Panc1 (cell line): Measurements from ENCODE around the gene KCNH6.

Experiments
- POLR2AphosphoS5 ChIP-seq: IDR thresholded peaks from 2 replicates; pipeline ENCODE4 v1.6.1; 2012; ENCODE audit warnings: mild to moderate bottlenecking, low read depth, low read length, moderate library complexity
- SIN3A ChIP-seq: IDR thresholded peaks from 2 replicates; pipeline ENCODE4 v1.6.1; 2012; ENCODE audit warnings: low read depth, mild to moderate bottlenecking, low read length, moderate library complexity, borderline replicate concordance; ENCODE audit not compliant: insufficient read depth
- TCF7L2 ChIP-seq: IDR thresholded peaks from 2 replicates; pipeline ENCODE4 v1.6.1; 2011; ENCODE audit warnings: mild to moderate bottlenecking, low read depth, low read length, inconsistent platforms
- TF ChIP-seq, protein P1 (sequence below): fragments of 450-650 bp; IDR thresholded peaks from 2 replicates; pipeline ENCODE4 v1.5.1; 2017; ENCODE audit warnings: mild to moderate bottlenecking
- TF ChIP-seq, protein P2 (sequence below), 2 experiments: IDR thresholded peaks; 2 replicates each; pipeline ENCODE4 v1.6.1; 2011 to 2012; ENCODE audit warnings: low read depth in 2 of 2, control low read depth in 1 of 2, low read length in 1 of 2, mild to moderate bottlenecking in 1 of 2, moderate library complexity in 1 of 2; ENCODE audit not compliant: insufficient read depth in 1 of 2

DNA sequence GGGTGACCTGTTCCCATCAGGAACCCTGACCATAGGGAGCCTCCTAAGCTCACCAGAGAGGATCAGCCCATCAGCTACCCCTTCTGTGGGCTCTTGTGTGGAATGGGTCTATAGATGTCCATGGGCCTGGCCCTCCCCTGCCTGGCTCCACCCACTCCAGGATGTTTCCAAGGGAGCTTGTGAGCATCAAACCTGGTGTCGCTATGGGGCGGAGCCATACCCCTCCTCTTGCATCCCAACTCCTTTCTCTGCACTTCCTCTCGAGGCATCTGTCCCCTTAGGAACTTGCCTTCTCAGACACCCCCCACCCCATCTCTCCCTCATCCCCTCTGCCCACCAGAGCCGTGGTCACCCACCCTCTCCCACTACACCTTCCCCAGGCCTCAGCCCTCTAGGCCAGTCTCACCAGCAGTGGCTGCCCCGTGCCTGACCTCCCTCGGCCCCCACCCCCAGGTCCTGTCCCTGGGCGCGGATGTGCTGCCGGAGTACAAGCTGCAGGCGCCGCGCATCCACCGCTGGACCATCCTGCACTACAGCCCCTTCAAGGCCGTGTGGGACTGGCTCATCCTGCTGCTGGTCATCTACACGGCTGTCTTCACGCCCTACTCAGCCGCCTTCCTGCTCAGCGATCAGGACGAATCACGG is 10.4 kb downstream of the KCNH6 start:
- TF ChIP-seq, protein P1, sequence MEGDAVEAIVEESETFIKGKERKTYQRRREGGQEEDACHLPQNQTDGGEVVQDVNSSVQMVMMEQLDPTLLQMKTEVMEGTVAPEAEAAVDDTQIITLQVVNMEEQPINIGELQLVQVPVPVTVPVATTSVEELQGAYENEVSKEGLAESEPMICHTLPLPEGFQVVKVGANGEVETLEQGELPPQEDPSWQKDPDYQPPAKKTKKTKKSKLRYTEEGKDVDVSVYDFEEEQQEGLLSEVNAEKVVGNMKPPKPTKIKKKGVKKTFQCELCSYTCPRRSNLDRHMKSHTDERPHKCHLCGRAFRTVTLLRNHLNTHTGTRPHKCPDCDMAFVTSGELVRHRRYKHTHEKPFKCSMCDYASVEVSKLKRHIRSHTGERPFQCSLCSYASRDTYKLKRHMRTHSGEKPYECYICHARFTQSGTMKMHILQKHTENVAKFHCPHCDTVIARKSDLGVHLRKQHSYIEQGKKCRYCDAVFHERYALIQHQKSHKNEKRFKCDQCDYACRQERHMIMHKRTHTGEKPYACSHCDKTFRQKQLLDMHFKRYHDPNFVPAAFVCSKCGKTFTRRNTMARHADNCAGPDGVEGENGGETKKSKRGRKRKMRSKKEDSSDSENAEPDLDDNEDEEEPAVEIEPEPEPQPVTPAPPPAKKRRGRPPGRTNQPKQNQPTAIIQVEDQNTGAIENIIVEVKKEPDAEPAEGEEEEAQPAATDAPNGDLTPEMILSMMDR: no peak
- TF ChIP-seq TCF7L2: no peak
- TF ChIP-seq POLR2AphosphoS5: no peak
- TF ChIP-seq, protein P2, sequence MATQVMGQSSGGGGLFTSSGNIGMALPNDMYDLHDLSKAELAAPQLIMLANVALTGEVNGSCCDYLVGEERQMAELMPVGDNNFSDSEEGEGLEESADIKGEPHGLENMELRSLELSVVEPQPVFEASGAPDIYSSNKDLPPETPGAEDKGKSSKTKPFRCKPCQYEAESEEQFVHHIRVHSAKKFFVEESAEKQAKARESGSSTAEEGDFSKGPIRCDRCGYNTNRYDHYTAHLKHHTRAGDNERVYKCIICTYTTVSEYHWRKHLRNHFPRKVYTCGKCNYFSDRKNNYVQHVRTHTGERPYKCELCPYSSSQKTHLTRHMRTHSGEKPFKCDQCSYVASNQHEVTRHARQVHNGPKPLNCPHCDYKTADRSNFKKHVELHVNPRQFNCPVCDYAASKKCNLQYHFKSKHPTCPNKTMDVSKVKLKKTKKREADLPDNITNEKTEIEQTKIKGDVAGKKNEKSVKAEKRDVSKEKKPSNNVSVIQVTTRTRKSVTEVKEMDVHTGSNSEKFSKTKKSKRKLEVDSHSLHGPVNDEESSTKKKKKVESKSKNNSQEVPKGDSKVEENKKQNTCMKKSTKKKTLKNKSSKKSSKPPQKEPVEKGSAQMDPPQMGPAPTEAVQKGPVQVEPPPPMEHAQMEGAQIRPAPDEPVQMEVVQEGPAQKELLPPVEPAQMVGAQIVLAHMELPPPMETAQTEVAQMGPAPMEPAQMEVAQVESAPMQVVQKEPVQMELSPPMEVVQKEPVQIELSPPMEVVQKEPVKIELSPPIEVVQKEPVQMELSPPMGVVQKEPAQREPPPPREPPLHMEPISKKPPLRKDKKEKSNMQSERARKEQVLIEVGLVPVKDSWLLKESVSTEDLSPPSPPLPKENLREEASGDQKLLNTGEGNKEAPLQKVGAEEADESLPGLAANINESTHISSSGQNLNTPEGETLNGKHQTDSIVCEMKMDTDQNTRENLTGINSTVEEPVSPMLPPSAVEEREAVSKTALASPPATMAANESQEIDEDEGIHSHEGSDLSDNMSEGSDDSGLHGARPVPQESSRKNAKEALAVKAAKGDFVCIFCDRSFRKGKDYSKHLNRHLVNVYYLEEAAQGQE (IDR thresholded peaks at IDR 0.05; ENCODE audit: insufficient read depth in 1 of 2, low read depth in 2 of 2, low read length in 1 of 2): no peak
- TF ChIP-seq SIN3A: no peak
